ENCODE results near the gene IFT122. TPM values are rescaled to one million over a fixed set of nuclear protein-coding genes. Genes with fewer than 3 reads are reported as not detected.

Gene IFT122
- total RNA-seq, 4 donors from 2014 or later: 36.6 to 74.4 (median 43.3) TPM

DNA sequence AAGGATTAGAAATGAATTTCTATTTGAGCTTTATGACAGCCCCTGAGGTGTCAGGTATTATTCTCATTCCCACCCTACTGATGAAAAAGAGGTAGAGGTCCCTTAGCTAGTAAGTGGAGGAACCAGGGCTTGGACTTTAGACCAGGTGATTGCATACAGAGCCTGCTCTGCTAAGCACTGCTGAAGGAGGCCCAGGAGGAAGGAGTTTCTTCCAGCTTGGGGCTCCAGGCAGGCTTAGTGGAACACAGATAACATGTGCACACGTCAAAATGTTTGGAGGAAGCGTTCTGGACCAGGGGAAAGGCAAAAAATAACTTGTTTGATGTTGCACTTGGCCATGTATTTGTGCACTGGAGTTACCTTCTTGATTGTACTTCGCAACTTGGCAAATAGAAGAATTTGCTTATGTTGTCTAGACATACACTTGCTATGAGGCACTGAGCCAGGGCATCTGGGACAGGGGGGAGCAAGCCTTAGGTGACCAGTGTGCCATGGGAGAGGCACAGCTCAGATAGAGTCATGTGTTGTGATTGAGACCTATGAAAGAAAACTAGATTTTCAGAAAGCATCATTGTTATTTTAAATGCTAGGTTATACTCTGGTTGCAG lies 22.4 kb downstream of the IFT122 start:
- Histone ChIP-seq H3K9me3 (no peaks in the 10 kb centered on the region), H3K4me1 (peaks cover 0 to 10% (median 6%) of the 10 kb centered on the region in 4 donors), H3K27me3 (no peaks in the 10 kb centered on the region), H3K27ac (peak overlapping the region in 2 of 4 donors; percentile 63 to 78), H3K36me3 (peaks cover 0 to 64% (median 0%) of the 10 kb centered on the region in 3 donors), H3K4me3 (no peak overlapping the region)
- TF ChIP-seq, protein P1, sequence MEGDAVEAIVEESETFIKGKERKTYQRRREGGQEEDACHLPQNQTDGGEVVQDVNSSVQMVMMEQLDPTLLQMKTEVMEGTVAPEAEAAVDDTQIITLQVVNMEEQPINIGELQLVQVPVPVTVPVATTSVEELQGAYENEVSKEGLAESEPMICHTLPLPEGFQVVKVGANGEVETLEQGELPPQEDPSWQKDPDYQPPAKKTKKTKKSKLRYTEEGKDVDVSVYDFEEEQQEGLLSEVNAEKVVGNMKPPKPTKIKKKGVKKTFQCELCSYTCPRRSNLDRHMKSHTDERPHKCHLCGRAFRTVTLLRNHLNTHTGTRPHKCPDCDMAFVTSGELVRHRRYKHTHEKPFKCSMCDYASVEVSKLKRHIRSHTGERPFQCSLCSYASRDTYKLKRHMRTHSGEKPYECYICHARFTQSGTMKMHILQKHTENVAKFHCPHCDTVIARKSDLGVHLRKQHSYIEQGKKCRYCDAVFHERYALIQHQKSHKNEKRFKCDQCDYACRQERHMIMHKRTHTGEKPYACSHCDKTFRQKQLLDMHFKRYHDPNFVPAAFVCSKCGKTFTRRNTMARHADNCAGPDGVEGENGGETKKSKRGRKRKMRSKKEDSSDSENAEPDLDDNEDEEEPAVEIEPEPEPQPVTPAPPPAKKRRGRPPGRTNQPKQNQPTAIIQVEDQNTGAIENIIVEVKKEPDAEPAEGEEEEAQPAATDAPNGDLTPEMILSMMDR (IDR thresholded peaks at IDR 0.05): no peak
- TF ChIP-seq POLR2A (IDR thresholded peaks at IDR 0.05): no peak
- no peak for TF ChIP-seq EP300 (IDR thresholded peaks at IDR 0.05)
- DNase-seq (ENCODE audit: low spot score in 2 of 2): no peak
- WGBS, 2 donors: 90% methylated on average over 3 of the region's 3 CpGs

DNA sequence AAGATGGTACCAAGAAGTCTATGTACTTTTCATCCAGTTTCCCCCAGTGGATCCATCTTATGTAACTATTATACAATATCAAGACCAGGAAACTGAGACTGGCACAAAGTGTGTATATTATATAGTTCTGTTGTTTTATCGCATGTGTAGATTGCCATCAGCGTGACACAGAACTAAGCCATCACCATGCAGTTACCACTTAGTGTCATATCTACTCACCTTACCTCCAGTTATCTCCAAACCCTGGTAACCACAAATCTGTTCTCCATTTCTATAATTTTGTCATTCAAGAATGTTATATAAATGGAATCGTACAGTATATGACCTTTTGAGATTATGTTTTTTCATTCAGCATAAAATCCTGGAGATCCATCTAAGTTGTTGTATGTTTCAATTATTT lies 23.1 kb downstream of the IFT122 start:
- no peaks in the 10 kb centered on the region for H3K9me3 ChIP-seq
- H3K27ac ChIP-seq: peak overlapping the region in 1 of 4 donors; percentile 78
- H3K4me3 ChIP-seq: no peak overlapping the region
- H3K36me3 ChIP-seq: peaks cover 0 to 64% (median 0%) of the 10 kb centered on the region in 3 donors
- H3K4me1 ChIP-seq: peaks cover 0 to 10% (median 6%) of the 10 kb centered on the region in 4 donors
- H3K27me3 ChIP-seq: no peaks in the 10 kb centered on the region
- no peak for DNase-seq (ENCODE audit: low spot score in 2 of 2)
- 93 to 95% methylated on average over 3 of the region's 3 CpGs for WGBS, 2 donors
- no peak for TF ChIP-seq POLR2A (IDR thresholded peaks at IDR 0.05)
- TF ChIP-seq EP300 (IDR thresholded peaks at IDR 0.05): no peak
- TF ChIP-seq, protein P1 (IDR thresholded peaks at IDR 0.05): no peak

DNA sequence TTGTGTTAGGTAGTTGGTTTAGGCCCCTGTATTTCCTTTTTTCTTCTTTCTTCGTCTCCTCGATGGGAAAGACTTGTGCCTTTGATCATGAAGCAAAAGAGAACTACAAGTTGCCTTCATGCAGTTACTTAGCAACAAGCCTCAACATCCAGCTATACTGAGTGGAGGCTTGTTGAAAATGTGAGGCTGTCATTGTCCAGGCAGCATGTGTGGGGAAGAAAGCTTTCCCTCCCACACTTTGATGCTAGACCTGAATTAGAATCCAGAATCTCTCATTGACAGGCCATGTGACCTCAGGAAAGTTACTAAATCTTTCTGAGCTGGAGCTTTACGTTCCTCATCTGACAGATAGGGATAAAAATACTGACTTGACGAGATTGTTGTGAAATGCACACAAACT lies 23.7 kb downstream of the IFT122 start:
- no peak for TF ChIP-seq EP300 (IDR thresholded peaks at IDR 0.05)
- no peak for TF ChIP-seq POLR2A (IDR thresholded peaks at IDR 0.05)
- WGBS, 2 donors: 57 to 66% methylated on average over 4 of the region's 4 CpGs
- H3K27me3 ChIP-seq: no peaks in the 10 kb centered on the region
- peaks cover 0 to 10% (median 6%) of the 10 kb centered on the region in 4 donors for H3K4me1 ChIP-seq
- peak overlapping the region in 1 of 4 donors; percentile 78 for H3K27ac ChIP-seq
- H3K4me3 ChIP-seq: no peak overlapping the region
- no peak for DNase-seq (ENCODE audit: low spot score in 2 of 2)
- H3K36me3 ChIP-seq: peaks cover 0 to 63% (median 0%) of the 10 kb centered on the region in 3 donors
- no peaks in the 10 kb centered on the region for H3K9me3 ChIP-seq

DNA sequence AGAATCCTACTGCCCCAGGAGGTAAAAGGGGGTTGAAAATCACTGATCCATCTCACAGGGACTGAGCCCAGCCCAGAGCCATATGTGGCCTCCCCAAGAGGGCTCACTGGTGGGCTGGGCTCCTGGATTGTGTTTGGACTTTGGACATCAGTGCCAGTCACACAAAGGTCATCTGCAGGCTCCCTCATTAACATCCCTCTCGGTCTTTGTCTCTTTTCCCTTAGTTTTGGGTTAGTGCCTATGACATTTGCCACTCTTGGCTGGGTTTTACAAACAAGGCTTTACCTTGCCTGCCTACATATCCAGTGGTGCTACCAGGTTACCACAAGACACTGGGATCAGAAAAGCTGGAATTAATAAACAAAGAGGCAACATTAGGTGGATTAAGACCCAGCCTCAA lies 27.9 kb downstream of the IFT122 start:
- Histone ChIP-seq H3K9me3 (no peaks in the 10 kb centered on the region), H3K4me1 (no peaks in the 10 kb centered on the region), H3K27ac (no peak overlapping the region), H3K4me3 (no peak overlapping the region), H3K36me3 (peaks cover 0 to 93% (median 0%) of the 10 kb centered on the region in 3 donors), H3K27me3 (no peaks in the 10 kb centered on the region)
- WGBS, 2 donors: 41 to 91% methylated on average over 1 of the region's 1 CpG
- no peak for DNase-seq (ENCODE audit: low spot score in 2 of 2)
- TF ChIP-seq, protein P1 (IDR thresholded peaks at IDR 0.05): no peak
- TF ChIP-seq EP300 (IDR thresholded peaks at IDR 0.05) (no peak), POLR2A (IDR thresholded peaks at IDR 0.05) (no peak)

DNA sequence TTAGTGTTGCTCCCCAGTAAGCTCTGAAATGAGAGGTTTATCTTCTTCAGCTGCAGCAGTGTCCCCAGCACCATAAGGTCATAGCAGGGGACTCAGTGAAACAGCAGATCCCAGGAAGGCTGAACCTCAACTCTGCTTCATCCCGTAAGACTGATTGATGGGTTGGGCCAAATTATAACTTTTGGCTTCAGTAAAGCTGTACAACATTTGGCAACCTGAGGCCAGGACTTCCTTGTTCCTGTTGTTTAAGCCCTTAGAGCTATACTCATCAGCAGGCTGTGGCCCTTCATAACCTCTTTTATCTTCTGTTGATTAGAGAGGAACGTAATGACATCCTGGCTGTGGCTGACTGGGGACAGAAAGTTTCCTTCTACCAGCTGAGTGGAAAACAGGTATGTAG lies 29.0 kb downstream of the IFT122 start:
- no peaks in the 10 kb centered on the region for H3K27me3 ChIP-seq
- H3K36me3 ChIP-seq: peaks cover 0 to 86% (median 0%) of the 10 kb centered on the region in 3 donors
- DNase-seq (ENCODE audit: low spot score in 2 of 2): no peak
- H3K4me3 ChIP-seq: no peak overlapping the region
- no peaks in the 10 kb centered on the region for H3K9me3 ChIP-seq
- no peaks in the 10 kb centered on the region for H3K4me1 ChIP-seq
- WGBS, 2 donors: 70 to 81% methylated on average over 2 of the region's 2 CpGs
- TF ChIP-seq EP300 (IDR thresholded peaks at IDR 0.05): peak in 1 of 2 donors; percentile 36
- TF ChIP-seq POLR2A (IDR thresholded peaks at IDR 0.05): no peak
- H3K27ac ChIP-seq: no peak overlapping the region

DNA sequence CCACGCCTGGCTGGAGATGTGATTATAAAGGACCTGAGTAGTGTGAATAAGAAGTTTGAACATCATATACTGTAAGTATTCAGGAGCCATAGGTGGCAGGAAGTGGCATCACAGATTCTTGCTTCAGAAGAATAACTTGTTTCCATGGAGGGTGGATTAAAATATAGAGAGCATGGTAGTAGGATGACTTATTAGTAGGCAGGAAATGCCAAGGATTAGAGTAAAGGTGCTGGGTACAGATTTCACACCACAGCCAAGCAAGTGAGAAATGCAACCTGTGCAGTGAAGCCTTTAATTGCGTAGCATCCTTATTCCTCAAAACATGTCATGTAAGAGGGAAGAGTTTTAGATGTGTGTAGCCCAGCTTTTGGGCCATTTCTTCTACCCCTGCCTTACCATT lies 30.8 kb downstream of the IFT122 start:
- Histone ChIP-seq H3K4me3 (no peak overlapping the region), H3K4me1 (no peaks in the 10 kb centered on the region), H3K36me3 (peaks cover 0 to 77% (median 0%) of the 10 kb centered on the region in 3 donors), H3K9me3 (no peaks in the 10 kb centered on the region), H3K27me3 (no peaks in the 10 kb centered on the region), H3K27ac (no peak overlapping the region)
- no peak for DNase-seq (ENCODE audit: low spot score in 2 of 2)
- TF ChIP-seq EP300 (IDR thresholded peaks at IDR 0.05): no peak
- TF ChIP-seq, protein P1 (IDR thresholded peaks at IDR 0.05): no peak
- TF ChIP-seq POLR2A (IDR thresholded peaks at IDR 0.05): no peak
- 90 to 100% methylated on average over 2 of the region's 2 CpGs for WGBS, 2 donors

All from tibial nerve (tissue), 4 donors.